Neuronal stem cell (in vitro differentiated cells): ENCODE measurements around the gene RPRD2.
A peak's percentile ranks its signal among the peaks of the same experiment; 100 is the strongest.

Source experiments
- DNase-seq: peaks from one replicate; pipeline ENCODE4 v3.0.0-alpha.2; 2013; ENCODE audit warnings: low spot score
- H2AFZ ChIP-seq: one replicate; pipeline ENCODE4 v1.6.1; 2013; ENCODE audit warnings: mild to moderate bottlenecking, low read length, inconsistent platforms
- H2AK5ac ChIP-seq: 2 replicates; pipeline ENCODE4 v1.6.1; 2013; ENCODE audit warnings: low read depth, mild to moderate bottlenecking, inconsistent platforms, low read length, moderate library complexity, mixed read lengths
- H2BK120ac ChIP-seq: 2 replicates; pipeline ENCODE4 v1.6.1; 2013; ENCODE audit warnings: low read depth, mild to moderate bottlenecking, inconsistent platforms, low read length, moderate library complexity, mixed read lengths
- H2BK12ac ChIP-seq: one replicate; pipeline ENCODE4 v1.6.1; 2013; ENCODE audit warnings: low read length, inconsistent platforms
- H2BK15ac ChIP-seq: 2 replicates; pipeline ENCODE4 v1.6.1; 2013; ENCODE audit warnings: mild to moderate bottlenecking, low read length, inconsistent platforms, mixed read lengths
- H2BK5ac ChIP-seq: one replicate; pipeline ENCODE4 v1.6.1; 2013; ENCODE audit warnings: inconsistent platforms, mild to moderate bottlenecking, low read length, moderate library complexity
- H3K14ac ChIP-seq: one replicate; pipeline ENCODE4 v1.6.1; 2013; ENCODE audit warnings: low read length, inconsistent platforms
- H3K18ac ChIP-seq: 2 replicates; pipeline ENCODE4 v1.6.1; 2013; ENCODE audit warnings: low read length, inconsistent platforms
- H3K23ac ChIP-seq: 2 replicates; pipeline ENCODE4 v1.6.1; 2013; ENCODE audit warnings: low read depth, mild to moderate bottlenecking, mixed read lengths, low read length, inconsistent platforms; ENCODE audit not compliant: poor library complexity
- H3K27ac ChIP-seq: replicated peaks from 3 replicates; pipeline ENCODE4 v1.5.1; 2013; ENCODE audit warnings: low read length, inconsistent platforms
- H3K27me3 ChIP-seq, 3 experiments: 2 replicates each; pipeline ENCODE4 v1.6.1; 2013; ENCODE audit warnings: low read length in 3 of 3, mild to moderate bottlenecking in 2 of 3, inconsistent platforms in 1 of 3, low read depth in 1 of 3, mixed read lengths in 1 of 3, moderate library complexity in 1 of 3; ENCODE audit not compliant: control insufficient read depth in 3 of 3, insufficient read depth in 3 of 3
- H3K36me3 ChIP-seq, 2 donors: replicated peaks in 1 of 2; 2 replicates each; pipeline ENCODE4 v1.6.1; 2013; ENCODE audit warnings: low read length in 2 of 2; ENCODE audit not compliant: control insufficient read depth in 2 of 2, insufficient read depth in 2 of 2
- H3K4ac ChIP-seq: 2 replicates; pipeline ENCODE4 v1.6.1; 2013; ENCODE audit warnings: inconsistent platforms, mild to moderate bottlenecking, low read length, moderate library complexity
- H3K4me1 ChIP-seq, 2 donors: 1 replicate in 1 of 2; 2 replicates in 1 of 2; pipeline ENCODE4 v1.6.1; 2013; ENCODE audit warnings: low read length in 2 of 2, low read depth in 1 of 2; ENCODE audit not compliant: control insufficient read depth in 2 of 2, insufficient read depth in 1 of 2
- H3K4me2 ChIP-seq: one replicate; pipeline ENCODE4 v1.6.1; 2013; ENCODE audit warnings: mild to moderate bottlenecking, low read length, inconsistent platforms; ENCODE audit not compliant: insufficient read depth, poor library complexity, severe bottlenecking
- H3K4me3 ChIP-seq, 2 donors: 2 replicates each; pipeline ENCODE4 v1.5.1; 2013; ENCODE audit warnings: low read length in 2 of 2, mild to moderate bottlenecking in 2 of 2, inconsistent platforms in 1 of 2, moderate library complexity in 1 of 2
- H3K79me1 ChIP-seq: one replicate; pipeline ENCODE4 v1.6.1; 2013; ENCODE audit warnings: low read depth, mild to moderate bottlenecking, inconsistent platforms, low read length, moderate library complexity
- H3K9ac ChIP-seq: one replicate; pipeline ENCODE4 v1.6.1; 2013; ENCODE audit warnings: mild to moderate bottlenecking, low read depth, low read length, inconsistent platforms; ENCODE audit not compliant: poor library complexity
- H3K9me3 ChIP-seq, 2 donors: replicated peaks in 1 of 2; 2 replicates each; pipeline versions ENCODE3 to v1.6.1; 2013; ENCODE audit warnings: low read length in 2 of 2, mild to moderate bottlenecking in 2 of 2, inconsistent platforms in 1 of 2, low read depth in 1 of 2, mixed read lengths in 1 of 2, moderate library complexity in 1 of 2; ENCODE audit not compliant: control insufficient read depth in 2 of 2, insufficient read depth in 1 of 2
- H4K8ac ChIP-seq: one replicate; pipeline ENCODE4 v1.6.1; 2013; ENCODE audit warnings: low read depth, mild to moderate bottlenecking, inconsistent platforms, low read length, moderate library complexity
- H4K91ac ChIP-seq: one replicate; pipeline ENCODE4 v1.6.1; 2013; ENCODE audit warnings: low read length, low read depth, mild to moderate bottlenecking, inconsistent platforms; ENCODE audit not compliant: poor library complexity
- WGBS, 2 donors: extraction: QIAGEN DNeasy Blood & Tissue Kit; methylation state at CpG; one replicate each; pipeline ENCODE4 v1.1.7; 2013; ENCODE audit warnings: missing lambda C conversion rate in 2 of 2, mixed read lengths in 1 of 2; ENCODE audit not compliant: insufficient read length in 2 of 2, insufficient replicate concordance in 1 of 2; ENCODE audit errors: extremely low coverage in 2 of 2; 5-methylcytosine and 5-hydroxymethylcytosine counted together

The RPRD2 gene

DNA sequence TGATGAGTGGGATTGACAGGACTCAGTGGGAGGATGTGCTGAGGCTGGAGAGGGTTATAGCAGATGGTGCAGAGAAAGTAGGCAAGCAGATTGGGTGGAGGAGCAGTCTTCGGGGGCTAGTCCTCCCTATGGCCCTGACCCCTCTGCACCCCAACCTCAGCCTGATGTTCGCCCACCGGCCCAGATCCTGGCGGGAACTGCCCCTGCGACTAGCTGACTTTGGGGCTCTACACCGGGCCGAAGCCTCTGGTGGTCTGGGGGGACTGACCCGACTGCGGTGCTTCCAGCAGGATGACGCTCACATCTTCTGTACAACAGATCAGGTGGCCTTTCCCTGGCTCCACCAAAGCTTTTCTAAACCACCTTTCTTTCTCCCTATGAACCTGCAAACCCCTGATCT lies 134.4 kb downstream of the RPRD2 start:
- H3K4ac ChIP-seq = no peak overlapping the region
- no peak for DNase-seq
- no peak overlapping the region for H2BK120ac ChIP-seq
- H3K79me1 ChIP-seq = no peaks in the 10 kb centered on the region
- peaks cover 24 to 77% of the 10 kb centered on the region in 2 donors for H3K36me3 ChIP-seq
- no peak overlapping the region for H4K91ac ChIP-seq
- H3K9ac ChIP-seq = no peak overlapping the region
- no peak overlapping the region for H3K18ac ChIP-seq
- H3K23ac ChIP-seq = no peak overlapping the region
- H3K4me2 ChIP-seq = no peak overlapping the region
- no peak overlapping the region for H2BK12ac ChIP-seq
- no peak overlapping the region for H2BK15ac ChIP-seq
- WGBS, 2 donors = no CpG with 5 or more reads among the region's 10 CpGs
- H2BK5ac ChIP-seq = no peak overlapping the region
- H3K4me3 ChIP-seq = no peak overlapping the region
- H2AK5ac ChIP-seq = no peak overlapping the region
- no peaks in the 10 kb centered on the region for H3K27me3 ChIP-seq
- H2AFZ ChIP-seq = no peak overlapping the region
- H3K27ac ChIP-seq = no peak overlapping the region
- H4K8ac ChIP-seq = no peak overlapping the region
- H3K9me3 ChIP-seq = no peaks in the 10 kb centered on the region
- no peaks in the 10 kb centered on the region for H3K4me1 ChIP-seq
- H3K14ac ChIP-seq = no peak overlapping the region

DNA sequence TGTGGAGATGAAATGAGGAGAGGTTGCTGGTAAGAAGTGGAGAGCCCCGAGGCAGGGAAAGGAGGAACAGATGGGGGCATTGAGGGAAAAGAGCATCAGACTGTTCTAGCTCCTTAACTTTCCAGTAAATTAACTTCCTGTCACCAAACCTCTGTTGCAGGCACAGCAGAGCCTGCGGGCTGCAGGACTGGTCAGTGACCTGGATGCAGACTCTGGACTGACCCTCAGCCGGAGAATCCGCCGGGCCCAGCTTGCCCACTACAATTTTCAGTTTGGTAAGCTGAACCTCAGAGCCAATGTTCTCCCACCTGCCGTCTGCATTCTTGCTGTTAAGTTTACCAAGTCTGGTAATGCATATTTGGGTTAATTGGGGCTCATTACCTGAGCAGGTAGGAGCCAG lies 141.5 kb downstream of the RPRD2 start:
- Histone ChIP-seq H3K14ac (no peak overlapping the region), H3K27me3 (no peaks in the 10 kb centered on the region), H3K79me1 (no peaks in the 10 kb centered on the region), H2BK15ac (no peak overlapping the region), H3K4me3 (no peak overlapping the region), H3K23ac (no peak overlapping the region), H3K4me1 (peaks cover 12 to 35% of the 10 kb centered on the region in 2 donors), H3K4me2 (no peak overlapping the region), H3K18ac (no peak overlapping the region), H3K9me3 (no peaks in the 10 kb centered on the region), H4K8ac (no peak overlapping the region), H3K4ac (no peak overlapping the region), H2BK12ac (no peak overlapping the region), H2AFZ (no peak overlapping the region), H4K91ac (no peak overlapping the region), H3K27ac (no peak overlapping the region), H2BK120ac (no peak overlapping the region), H3K36me3 (peaks cover 14 to 61% of the 10 kb centered on the region in 2 donors), H2BK5ac (no peak overlapping the region), H3K9ac (no peak overlapping the region), H2AK5ac (no peak overlapping the region)
- no peak for DNase-seq
- WGBS, 2 donors = no CpG with 5 or more reads among the region's 6 CpGs

DNA sequence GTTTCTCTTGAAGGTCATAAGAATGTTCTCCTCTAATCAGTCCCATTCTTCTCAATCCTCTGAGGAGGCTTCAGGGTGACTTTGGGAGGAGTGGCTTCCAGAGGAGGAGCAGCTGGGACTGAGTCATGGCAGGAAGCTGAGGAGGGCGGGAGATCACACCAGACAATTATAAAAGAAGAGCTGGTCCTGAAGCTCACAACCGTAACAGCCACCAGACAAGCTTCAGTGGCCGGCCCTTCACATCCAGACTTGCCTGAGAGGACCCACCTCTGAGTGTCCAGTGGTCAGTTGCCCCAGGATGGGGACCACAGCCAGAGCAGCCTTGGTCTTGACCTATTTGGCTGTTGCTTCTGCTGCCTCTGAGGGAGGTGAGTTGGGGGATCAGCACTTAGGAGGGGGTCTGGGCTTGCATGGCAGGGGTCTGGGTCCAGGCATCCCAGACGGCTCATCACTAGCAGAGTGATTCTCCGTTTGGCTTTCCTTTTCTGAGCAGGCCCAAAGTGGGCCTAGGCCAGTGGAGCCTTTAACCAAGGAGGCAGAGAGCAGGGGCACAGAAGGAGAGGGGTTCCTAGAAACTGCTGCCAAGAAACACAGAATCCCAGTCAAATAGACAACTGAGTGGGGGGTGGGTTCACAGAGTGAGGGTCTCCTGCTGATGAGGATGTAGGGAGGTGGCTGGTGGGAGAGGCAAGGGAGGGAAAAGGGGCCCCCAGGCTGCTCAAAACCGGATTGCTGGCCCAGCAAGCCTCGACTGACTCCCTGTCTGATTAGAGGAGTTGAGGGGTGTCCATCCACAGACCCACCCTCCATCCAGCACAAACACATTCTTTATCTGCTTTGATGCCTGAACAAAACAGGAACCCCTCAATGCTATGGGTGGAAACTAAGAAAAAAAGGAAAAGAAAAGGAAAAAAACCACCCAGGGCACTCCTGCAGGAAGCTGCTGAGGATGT lies 144.2 kb downstream of the RPRD2 start, which contains the start of gene ECM1:
Gene ECM1, plus strand, starts transcription at position 198 of the 953 bp plus-strand sequence. Its CDS starts 101 bp downstream, at position 299.
- H3K79me1 ChIP-seq = no peaks in the 10 kb centered on the region
- no peaks in the 10 kb centered on the region for H3K9me3 ChIP-seq
- H3K27me3 ChIP-seq = no peaks in the 10 kb centered on the region
- peaks cover 19 to 46% of the 10 kb centered on the region in 2 donors for H3K36me3 ChIP-seq
- H3K4me1 ChIP-seq = peaks cover 12 to 35% of the 10 kb centered on the region in 2 donors
- no peak within 1 kb of the TSS for H3K9ac ChIP-seq
- no peak within 1 kb of the TSS for H3K4me2 ChIP-seq
- no peak within 1 kb of the TSS for H2BK5ac ChIP-seq
- H2AFZ ChIP-seq = peak within 1 kb of the TSS; percentile 6
- no peak within 1 kb of the TSS for H3K18ac ChIP-seq
- WGBS, 2 donors = no CpG with 5 or more reads among the region's 7 CpGs
- no peak within 1 kb of the TSS for H4K8ac ChIP-seq
- no peak within 1 kb of the TSS for H2AK5ac ChIP-seq
- H3K4ac ChIP-seq = no peak within 1 kb of the TSS
- no peak within 1 kb of the TSS for H2BK15ac ChIP-seq
- no peak within 1 kb of the TSS for H3K27ac ChIP-seq
- peak within 1 kb of the TSS; percentile 52 for H3K23ac ChIP-seq
- no peak within 1 kb of the TSS for H3K14ac ChIP-seq
- H2BK12ac ChIP-seq = no peak within 1 kb of the TSS
- no peak within 1 kb of the TSS for H4K91ac ChIP-seq
- DNase-seq = no peak
- H3K4me3 ChIP-seq = no peak within 1 kb of the TSS
- no peak within 1 kb of the TSS for H2BK120ac ChIP-seq

DNA sequence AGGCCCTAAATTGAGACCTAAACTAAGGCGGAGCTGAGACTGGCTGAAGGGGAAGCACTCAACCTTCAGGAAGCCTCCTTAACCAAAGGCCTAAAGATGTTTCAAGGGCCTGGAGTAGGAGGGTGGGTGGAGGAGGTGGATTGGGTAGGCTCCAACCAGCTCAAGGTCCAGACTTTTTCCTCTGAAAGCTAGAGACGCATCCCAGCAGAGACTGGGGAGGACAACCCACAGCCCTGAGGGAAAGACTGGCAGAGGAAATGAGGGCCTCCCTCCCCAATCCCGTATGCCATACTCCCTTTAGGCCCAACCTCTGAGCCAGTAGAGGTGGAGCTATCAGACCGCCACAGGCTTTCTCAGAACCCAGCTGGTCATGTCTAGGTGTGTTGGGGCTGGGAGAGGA lies 145.0 kb downstream of the RPRD2 start:
- no CpG with 5 or more reads among the region's 4 CpGs for WGBS, 2 donors
- no peak overlapping the region for H3K23ac ChIP-seq
- H3K4me3 ChIP-seq = no peak overlapping the region
- peaks cover 12 to 35% of the 10 kb centered on the region in 2 donors for H3K4me1 ChIP-seq
- no peak overlapping the region for H2BK120ac ChIP-seq
- H3K79me1 ChIP-seq = no peaks in the 10 kb centered on the region
- peak overlapping the region; percentile 6 for H2AFZ ChIP-seq
- no peaks in the 10 kb centered on the region for H3K9me3 ChIP-seq
- no peak overlapping the region for H3K9ac ChIP-seq
- H3K36me3 ChIP-seq = peaks cover 17 to 45% of the 10 kb centered on the region in 2 donors
- no peak overlapping the region for H2AK5ac ChIP-seq
- no peaks in the 10 kb centered on the region for H3K27me3 ChIP-seq
- no peak overlapping the region for H2BK12ac ChIP-seq
- H3K14ac ChIP-seq = no peak overlapping the region
- no peak overlapping the region for H3K27ac ChIP-seq
- no peak overlapping the region for H3K4ac ChIP-seq
- H3K18ac ChIP-seq = no peak overlapping the region
- no peak overlapping the region for H4K91ac ChIP-seq
- no peak overlapping the region for H2BK5ac ChIP-seq
- H4K8ac ChIP-seq = no peak overlapping the region
- H2BK15ac ChIP-seq = no peak overlapping the region
- no peak for DNase-seq
- H3K4me2 ChIP-seq = no peak overlapping the region
